Measurements from ENCODE around the gene IGSF11.
A peak's percentile ranks its signal among the peaks of the same experiment; 100 is the strongest.

IGSF11 gene

GRCh38 chr3:118909763-118910162 is 124.9 kb downstream of the IGSF11 start:
- no peak overlapping the region for H3K4me3 ChIP-seq
- no peak for DNase-seq (ENCODE audit: low spot score)
- no peak overlapping the region for H3K27ac ChIP-seq
- no peak for TF ChIP-seq CTCF (IDR thresholded peaks at IDR 0.05)

- H3K4me3 ChIP-seq = no peak overlapping the region
- no peak for TF ChIP-seq CTCF (IDR thresholded peaks at IDR 0.05)
- DNase-seq (ENCODE audit: low spot score) = no peak
- H3K27ac ChIP-seq = no peak overlapping the region
Observed at GRCh38 chr3:118907909-118908308, 126.7 kb downstream of the IGSF11 start.

GRCh38 chr3:118900737-118901525 is 133.7 kb downstream of the IGSF11 start:
- Histone ChIP-seq H3K27ac (no peak overlapping the region), H3K4me3 (no peak overlapping the region)
- no peak for DNase-seq (ENCODE audit: low spot score)
- TF ChIP-seq CTCF (IDR thresholded peaks at IDR 0.05) = no peak

DNA sequence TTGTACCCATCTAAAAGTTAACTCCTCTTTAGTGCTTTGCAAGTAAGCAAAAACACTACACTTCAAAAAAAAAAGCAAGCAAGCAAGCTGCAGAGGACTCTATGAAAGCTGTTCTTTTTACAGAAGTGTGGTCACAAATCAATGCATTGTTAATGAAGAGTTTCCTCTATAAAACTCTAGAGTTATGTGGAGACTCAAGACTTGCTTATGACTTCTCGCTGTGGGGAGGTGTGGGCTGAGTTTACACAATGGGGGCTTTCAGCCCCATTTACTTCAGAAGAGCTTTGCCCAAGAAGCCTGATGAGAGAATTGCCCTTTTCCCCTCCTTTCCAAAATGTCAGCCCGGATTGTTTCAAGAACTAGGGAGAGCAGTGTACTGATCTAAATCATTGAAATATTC is 144.4 kb downstream of the IGSF11 start:
- no peak for TF ChIP-seq CTCF (IDR thresholded peaks at IDR 0.05)
- no peak for DNase-seq (ENCODE audit: low spot score)
- Histone ChIP-seq H3K4me3 (no peak overlapping the region), H3K27ac (no peak overlapping the region)

DNA sequence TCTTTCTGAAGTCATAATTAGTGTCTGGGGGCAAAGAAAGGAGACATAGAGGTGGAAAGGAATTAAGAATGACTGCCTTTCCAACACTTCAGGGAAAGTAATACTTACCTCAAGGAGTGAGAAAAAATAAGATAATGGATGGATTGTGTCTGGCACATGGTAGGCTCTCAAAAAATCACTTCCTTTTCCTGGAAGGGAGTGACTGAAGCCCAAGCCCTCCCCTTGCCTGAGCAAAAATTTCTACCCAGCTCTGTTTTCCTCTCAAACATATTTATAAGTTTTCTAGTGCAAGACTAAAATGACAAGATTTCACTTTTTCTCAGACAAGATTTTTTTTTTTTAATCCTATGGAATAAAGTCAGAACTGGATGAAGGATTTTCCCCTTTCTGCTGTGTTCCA is 145.0 kb downstream of the IGSF11 start:
- no peak overlapping the region for H3K27ac ChIP-seq
- no peak for TF ChIP-seq CTCF (IDR thresholded peaks at IDR 0.05)
- no peak for DNase-seq (ENCODE audit: low spot score)
- H3K4me3 ChIP-seq = no peak overlapping the region

DNA sequence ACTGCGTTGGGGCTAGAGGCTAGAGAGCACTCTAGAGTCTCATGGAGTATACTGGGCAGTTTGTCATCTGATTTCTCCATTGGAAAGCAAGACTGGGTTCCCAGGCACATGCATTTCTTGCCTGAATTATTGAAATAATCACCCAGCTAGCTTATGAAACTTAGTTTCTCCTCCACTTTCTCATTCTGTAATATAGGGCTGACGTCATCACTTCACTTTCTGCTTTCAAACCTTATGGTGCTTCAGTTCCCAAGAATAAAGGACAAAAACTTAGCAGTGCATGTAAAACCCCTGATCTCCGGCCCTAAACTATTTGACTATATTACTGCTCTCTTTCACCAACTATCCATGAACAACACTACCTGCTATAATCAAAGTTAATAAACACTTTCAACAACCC is 147.9 kb downstream of the IGSF11 start:
- no peak for TF ChIP-seq CTCF (IDR thresholded peaks at IDR 0.05)
- no peak overlapping the region for H3K4me3 ChIP-seq
- no peak overlapping the region for H3K27ac ChIP-seq
- no peak for DNase-seq (ENCODE audit: low spot score)

GRCh38 chr3:118884748-118885206 is 149.9 kb downstream of the IGSF11 start:
- no peak overlapping the region for H3K4me3 ChIP-seq
- H3K27ac ChIP-seq = no peak overlapping the region
- peak; percentile 63 for TF ChIP-seq CTCF (IDR thresholded peaks at IDR 0.05)
- no peak for DNase-seq (ENCODE audit: low spot score)

All from coronary artery (tissue), 2 donors.